ENCODE data around the gene FBXL17. TPM values are rescaled to one million over a fixed set of nuclear protein-coding genes. Genes with fewer than 3 reads are reported as not detected.
A peak's percentile ranks its signal among the peaks of the same experiment; 100 is the strongest.

Gene FBXL17
- total and polyA plus RNA-seq, 9 of the 15 experiments (the other 6 are each of a cell fraction or from before 2014, with no cell fraction given), result 0.32 to 5.4 (median 1.8) TPM

DNA sequence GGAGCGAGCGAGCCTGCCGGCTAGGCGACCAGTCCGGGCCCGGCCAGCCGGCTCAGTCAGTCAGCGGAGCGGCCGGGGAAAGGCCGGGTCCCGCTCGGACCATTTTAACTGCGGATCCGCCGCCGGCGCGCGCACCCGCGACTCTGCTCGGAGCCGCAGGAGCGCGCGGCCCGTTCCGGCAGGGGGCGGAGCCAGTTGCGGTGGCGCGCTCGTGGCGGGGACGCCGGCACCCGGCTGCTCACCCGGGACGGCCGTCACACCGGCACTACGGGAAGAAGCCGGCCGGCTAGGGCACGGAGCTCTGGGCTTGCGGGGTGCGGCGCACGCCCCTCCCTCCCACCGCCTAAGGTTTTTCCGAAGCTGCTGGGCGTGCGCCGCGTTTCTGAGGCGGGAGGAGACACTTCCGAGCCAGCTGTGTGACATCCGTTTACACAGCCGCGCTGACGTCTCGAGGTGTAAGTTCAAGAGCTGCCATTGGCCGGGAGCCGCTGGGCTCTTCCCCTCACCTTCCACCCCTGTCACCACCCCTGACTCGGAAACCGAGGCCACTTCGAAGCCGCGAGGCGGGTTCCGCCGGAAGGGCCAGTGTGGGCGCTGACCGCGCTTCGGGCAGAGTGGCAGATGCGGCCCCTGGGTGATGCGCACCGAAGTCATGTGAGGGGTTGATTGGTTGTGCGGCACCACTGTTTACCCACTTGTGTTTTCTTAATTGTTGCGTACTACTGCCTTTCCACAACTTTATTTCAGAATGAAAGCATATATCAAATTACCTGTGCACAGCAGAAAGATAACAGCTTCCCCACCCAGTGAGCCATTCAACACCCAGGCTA is at the start of gene FBXL17 (continued):
- TF ChIP-seq, protein P1, sequence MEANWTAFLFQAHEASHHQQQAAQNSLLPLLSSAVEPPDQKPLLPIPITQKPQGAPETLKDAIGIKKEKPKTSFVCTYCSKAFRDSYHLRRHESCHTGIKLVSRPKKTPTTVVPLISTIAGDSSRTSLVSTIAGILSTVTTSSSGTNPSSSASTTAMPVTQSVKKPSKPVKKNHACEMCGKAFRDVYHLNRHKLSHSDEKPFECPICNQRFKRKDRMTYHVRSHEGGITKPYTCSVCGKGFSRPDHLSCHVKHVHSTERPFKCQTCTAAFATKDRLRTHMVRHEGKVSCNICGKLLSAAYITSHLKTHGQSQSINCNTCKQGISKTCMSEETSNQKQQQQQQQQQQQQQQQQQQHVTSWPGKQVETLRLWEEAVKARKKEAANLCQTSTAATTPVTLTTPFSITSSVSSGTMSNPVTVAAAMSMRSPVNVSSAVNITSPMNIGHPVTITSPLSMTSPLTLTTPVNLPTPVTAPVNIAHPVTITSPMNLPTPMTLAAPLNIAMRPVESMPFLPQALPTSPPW (CRISPR knock-in tag; IDR thresholded peaks at IDR 0.05), result peak; percentile 66
- no peak for TF ChIP-seq ZFP1 (CRISPR knock-in tag; IDR thresholded peaks at IDR 0.05)
- peak; percentile 78 for TF ChIP-seq RB1 (IDR thresholded peaks at IDR 0.05; ENCODE audit: low read depth)
- TF ChIP-seq TAL1 (IDR thresholded peaks at IDR 0.05), result no peak
- no peak; the same call in 1 of the 2 replicates for TF ChIP-seq GATAD2B (IDR thresholded peaks at IDR 0.05; ENCODE audit: borderline replicate concordance)
- TF ChIP-seq SRSF7 (optimal IDR thresholded peaks at IDR 0.05; ENCODE audit: low read depth, low read length), result no peak
- TF ChIP-seq, protein P2, sequence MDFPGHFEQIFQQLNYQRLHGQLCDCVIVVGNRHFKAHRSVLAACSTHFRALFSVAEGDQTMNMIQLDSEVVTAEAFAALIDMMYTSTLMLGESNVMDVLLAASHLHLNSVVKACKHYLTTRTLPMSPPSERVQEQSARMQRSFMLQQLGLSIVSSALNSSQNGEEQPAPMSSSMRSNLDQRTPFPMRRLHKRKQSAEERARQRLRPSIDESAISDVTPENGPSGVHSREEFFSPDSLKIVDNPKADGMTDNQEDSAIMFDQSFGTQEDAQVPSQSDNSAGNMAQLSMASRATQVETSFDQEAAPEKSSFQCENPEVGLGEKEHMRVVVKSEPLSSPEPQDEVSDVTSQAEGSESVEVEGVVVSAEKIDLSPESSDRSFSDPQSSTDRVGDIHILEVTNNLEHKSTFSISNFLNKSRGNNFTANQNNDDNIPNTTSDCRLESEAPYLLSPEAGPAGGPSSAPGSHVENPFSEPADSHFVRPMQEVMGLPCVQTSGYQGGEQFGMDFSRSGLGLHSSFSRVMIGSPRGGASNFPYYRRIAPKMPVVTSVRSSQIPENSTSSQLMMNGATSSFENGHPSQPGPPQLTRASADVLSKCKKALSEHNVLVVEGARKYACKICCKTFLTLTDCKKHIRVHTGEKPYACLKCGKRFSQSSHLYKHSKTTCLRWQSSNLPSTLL (IDR thresholded peaks at IDR 0.05), result no peak
- peak; percentile 87 for TF ChIP-seq ETV1 (tag; conservative IDR thresholded peaks at IDR 0.05; ENCODE audit: low read depth)
- TF ChIP-seq, protein P3, sequence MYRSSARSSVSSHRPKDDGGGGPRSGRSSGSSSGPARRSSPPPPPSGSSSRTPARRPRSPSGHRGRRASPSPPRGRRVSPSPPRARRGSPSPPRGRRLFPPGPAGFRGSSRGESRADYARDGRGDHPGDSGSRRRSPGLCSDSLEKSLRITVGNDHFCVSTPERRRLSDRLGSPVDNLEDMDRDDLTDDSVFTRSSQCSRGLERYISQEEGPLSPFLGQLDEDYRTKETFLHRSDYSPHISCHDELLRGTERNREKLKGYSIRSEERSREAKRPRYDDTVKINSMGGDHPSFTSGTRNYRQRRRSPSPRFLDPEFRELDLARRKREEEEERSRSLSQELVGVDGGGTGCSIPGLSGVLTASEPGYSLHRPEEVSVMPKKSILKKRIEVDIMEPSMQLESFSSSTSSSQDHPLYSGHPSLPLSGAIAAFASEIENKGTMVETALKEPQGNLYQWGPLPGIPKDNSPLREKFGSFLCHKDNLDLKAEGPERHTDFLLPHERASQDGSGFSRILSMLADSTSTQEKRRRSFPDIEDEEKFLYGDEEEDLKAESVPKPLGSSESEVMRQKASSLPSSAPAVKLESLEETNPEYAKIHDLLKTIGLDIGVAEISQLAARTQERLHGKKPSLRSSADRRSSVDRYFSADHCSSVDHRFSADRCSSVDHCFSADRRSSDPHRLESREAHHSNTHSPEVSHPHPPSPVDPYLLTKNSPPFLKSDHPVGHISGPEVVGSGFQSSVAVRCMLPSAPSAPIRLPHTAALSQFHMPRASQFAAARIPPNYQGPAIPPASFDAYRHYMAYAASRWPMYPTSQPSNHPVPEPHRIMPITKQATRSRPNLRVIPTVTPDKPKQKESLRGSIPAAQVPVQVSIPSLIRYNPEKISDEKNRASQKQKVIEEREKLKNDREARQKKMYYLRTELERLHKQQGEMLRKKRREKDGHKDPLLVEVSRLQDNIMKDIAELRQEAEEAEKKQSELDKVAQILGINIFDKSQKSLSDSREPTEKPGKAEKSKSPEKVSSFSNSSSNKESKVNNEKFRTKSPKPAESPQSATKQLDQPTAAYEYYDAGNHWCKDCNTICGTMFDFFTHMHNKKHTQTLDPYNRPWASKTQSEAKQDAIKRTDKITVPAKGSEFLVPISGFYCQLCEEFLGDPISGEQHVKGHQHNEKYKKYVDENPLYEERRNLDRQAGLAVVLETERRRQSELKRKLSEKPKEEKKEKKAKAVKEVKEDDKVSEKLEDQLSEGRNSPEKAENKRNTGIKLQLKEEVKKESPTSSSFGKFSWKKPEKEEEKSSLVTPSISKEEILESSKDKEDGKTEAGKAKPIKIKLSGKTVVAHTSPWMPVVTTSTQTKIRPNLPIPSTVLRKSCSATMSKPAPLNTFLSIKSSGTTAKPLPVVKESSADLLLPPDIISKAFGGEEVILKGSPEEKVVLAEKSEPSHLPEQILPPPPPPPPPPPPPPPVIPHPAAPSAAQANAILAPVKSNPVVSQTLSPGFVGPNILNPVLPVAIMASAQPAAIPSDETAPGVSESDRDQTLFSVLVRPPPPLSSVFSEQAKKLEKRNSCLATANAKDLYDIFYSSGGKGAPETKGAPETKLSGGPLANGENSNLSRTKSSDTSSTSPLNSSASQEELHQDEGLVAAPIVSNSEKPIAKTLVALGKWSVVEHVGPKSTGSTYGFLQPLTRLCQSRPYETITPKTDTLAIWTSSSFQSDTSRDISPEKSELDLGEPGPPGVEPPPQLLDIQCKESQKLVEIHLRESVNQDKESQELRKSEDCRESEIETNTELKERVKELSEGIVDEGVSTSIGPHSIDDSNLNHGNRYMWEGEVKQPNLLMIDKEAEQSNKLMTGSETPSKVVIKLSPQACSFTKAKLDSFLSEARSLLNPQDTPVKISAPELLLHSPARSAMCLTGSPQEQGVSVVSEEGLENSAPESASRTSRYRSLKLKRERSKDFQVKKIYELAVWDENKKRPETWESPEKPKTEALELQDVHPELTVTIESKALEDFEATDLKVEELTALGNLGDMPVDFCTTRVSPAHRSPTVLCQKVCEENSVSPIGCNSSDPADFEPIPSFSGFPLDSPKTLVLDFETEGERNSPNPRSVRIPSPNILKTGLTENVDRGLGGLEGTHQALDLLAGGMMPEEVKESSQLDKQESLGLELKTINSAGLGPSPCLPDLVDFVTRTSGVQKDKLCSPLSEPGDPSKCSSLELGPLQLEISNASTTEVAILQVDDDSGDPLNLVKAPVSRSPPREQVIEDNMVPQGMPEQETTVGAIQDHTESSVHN (IDR thresholded peaks at IDR 0.05; ENCODE audit: borderline replicate concordance in 1 of 2, low read depth in 1 of 2), result no peak; a peak in 1 of 4 replicates
- peak; percentile 87 for TF ChIP-seq POLR2G (IDR thresholded peaks at IDR 0.05; ENCODE audit: low read depth, low read length)
- no peak for TF ChIP-seq ZBTB8A (IDR thresholded peaks at IDR 0.05; ENCODE audit: partially characterized antibody)
- TF ChIP-seq, protein P4, sequence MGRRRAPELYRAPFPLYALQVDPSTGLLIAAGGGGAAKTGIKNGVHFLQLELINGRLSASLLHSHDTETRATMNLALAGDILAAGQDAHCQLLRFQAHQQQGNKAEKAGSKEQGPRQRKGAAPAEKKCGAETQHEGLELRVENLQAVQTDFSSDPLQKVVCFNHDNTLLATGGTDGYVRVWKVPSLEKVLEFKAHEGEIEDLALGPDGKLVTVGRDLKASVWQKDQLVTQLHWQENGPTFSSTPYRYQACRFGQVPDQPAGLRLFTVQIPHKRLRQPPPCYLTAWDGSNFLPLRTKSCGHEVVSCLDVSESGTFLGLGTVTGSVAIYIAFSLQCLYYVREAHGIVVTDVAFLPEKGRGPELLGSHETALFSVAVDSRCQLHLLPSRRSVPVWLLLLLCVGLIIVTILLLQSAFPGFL (CRISPR knock-in tag; IDR thresholded peaks at IDR 0.05), result no peak
- no peak for TF ChIP-seq MXI1 (IDR thresholded peaks at IDR 0.05; ENCODE audit: low read depth, low read length)
- peak; percentile 71 for TF ChIP-seq MBD2 (IDR thresholded peaks at IDR 0.05; ENCODE audit: borderline replicate concordance, low read depth)

Measured in K562 (cell line).